Measurements from ENCODE around the gene DNAH2. TPM values are rescaled to one million over a fixed set of nuclear protein-coding genes. Genes with fewer than 3 reads are reported as not detected.

Gene DNAH2
- total and polyA plus RNA-seq, 9 of the 15 experiments (the other 6 are each of a cell fraction or from before 2014, with no cell fraction given), result 0.03 TPM; not detected in 8

GRCh38 chr17:7687908-7688807, 29.4 kb upstream of the DNAH2 start, which contains the start of gene WRAP53 (continued):
- no peak for TF ChIP-seq ETV6 (IDR thresholded peaks at IDR 0.05; ENCODE audit: borderline replicate concordance in 1 of 2, low read depth in 2 of 2, low read length in 1 of 2)
- TF ChIP-seq ETV6 (CRISPR knock-in tag; IDR thresholded peaks at IDR 0.05; ENCODE audit: borderline replicate concordance), result no peak
- TF ChIP-seq ZNF444 (CRISPR knock-in tag; IDR thresholded peaks at IDR 0.05), result no peak
- no peak for TF ChIP-seq SPI1 (IDR thresholded peaks at IDR 0.05; ENCODE audit: borderline replicate concordance, low read depth, low read length)
- no peak for TF ChIP-seq THRB (CRISPR knock-in tag; conservative IDR thresholded peaks at IDR 0.05)
- TF ChIP-seq PREB (CRISPR knock-in tag; IDR thresholded peaks at IDR 0.05), result no peak
- peak; percentile 63 for TF ChIP-seq KDM5B (IDR thresholded peaks at IDR 0.05; ENCODE audit: insufficient replicate concordance, low read depth, low read length)
- TF ChIP-seq STAT5A (IDR thresholded peaks at IDR 0.05; ENCODE audit: borderline replicate concordance, low read length), result 0 out of 2 replicates have a peak, but pooled peaks have one; percentile 3
- TF ChIP-seq VEZF1 (CRISPR knock-in tag; IDR thresholded peaks at IDR 0.05), result no peak; the same call in none of the 2 replicates
- peak; percentile 96 to 99 (median 99) for TF ChIP-seq CTCF (IDR thresholded peaks at IDR 0.05 in 2 of 3, conservative IDR thresholded peaks at IDR 0.05 in 1 of 3; ENCODE audit: insufficient read depth in 2 of 3, low read depth in 1 of 3, low read length in 3 of 3)
- TF ChIP-seq CAMTA2 (CRISPR knock-in tag; conservative IDR thresholded peaks at IDR 0.05), result no peak
- TF ChIP-seq MBD2 (IDR thresholded peaks at IDR 0.05; ENCODE audit: borderline replicate concordance, low read depth), result no peak
- TF ChIP-seq MXD1 (CRISPR knock-in tag; IDR thresholded peaks at IDR 0.05; ENCODE audit: borderline replicate concordance, poor library complexity, severe bottlenecking), result no peak
- TF ChIP-seq GTF3C2 (IDR thresholded peaks at IDR 0.05; ENCODE audit: borderline replicate concordance, extremely low read depth, insufficient read length), result no peak
- TF ChIP-seq ZNF766 (CRISPR knock-in tag; conservative IDR thresholded peaks at IDR 0.05), result peak; percentile 75

Measured in K562 (cell line).